Daoy (cell line): ENCODE data around the gene PIP4K2B. TPM values are rescaled to one million over a fixed set of nuclear protein-coding genes. Genes with fewer than 3 reads are reported as not detected.

Source experiments
- DNase-seq: peaks from one replicate; pipeline ENCODE4 v3.0.0-alpha.2; 2015; ENCODE audit warnings: low read depth
- total RNA-seq: library from RNA; depleted of rRNA; stranded (reverse); fragments of >200 nt; shearing (Covaris generic); gene quantifications from 2 replicates; pipeline ENCODE4 v1.2.3, GENCODE V29; 2014

Gene PIP4K2B
- total RNA-seq, 1 experiment from 2014 or later, result 22.4 TPM

DNA sequence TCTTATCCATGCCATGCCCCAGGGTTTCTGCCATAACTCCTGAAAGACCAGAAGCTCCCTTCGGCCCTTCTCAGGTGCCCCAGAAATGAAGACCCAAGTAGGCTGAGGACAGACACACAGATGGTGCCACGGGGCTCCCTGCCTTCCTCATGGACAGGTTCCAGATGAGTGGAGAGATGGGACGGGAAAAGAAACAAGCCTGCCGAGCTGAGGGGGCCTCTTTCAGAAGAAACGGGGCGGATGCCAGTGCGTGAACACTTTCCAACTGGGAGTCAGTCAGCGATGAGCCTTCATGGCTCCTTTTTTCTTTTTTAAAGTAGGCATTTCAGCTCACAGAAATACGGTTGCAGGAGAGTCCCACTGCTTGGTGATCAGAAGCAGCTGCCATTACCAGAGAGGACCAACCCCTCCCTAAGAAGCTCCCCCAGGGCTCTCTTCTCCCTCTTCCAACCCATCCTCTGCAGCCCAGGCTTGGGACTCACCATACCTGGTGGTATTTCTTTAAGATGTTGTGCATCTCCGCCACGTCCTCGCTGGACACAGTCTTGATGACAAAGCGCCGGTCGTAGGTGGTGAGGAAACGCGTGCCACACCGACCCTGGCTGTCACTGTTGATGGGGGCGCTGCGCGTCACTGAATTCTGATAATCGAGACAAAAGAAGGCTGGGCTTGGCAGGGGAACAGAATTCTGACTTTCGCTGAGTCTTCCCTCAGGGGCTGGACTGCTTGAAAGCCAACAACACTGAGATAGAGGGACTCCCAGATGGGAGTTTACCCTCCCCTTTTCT is 19.2 kb downstream of the PIP4K2B start:
- no peak for DNase-seq

DNA sequence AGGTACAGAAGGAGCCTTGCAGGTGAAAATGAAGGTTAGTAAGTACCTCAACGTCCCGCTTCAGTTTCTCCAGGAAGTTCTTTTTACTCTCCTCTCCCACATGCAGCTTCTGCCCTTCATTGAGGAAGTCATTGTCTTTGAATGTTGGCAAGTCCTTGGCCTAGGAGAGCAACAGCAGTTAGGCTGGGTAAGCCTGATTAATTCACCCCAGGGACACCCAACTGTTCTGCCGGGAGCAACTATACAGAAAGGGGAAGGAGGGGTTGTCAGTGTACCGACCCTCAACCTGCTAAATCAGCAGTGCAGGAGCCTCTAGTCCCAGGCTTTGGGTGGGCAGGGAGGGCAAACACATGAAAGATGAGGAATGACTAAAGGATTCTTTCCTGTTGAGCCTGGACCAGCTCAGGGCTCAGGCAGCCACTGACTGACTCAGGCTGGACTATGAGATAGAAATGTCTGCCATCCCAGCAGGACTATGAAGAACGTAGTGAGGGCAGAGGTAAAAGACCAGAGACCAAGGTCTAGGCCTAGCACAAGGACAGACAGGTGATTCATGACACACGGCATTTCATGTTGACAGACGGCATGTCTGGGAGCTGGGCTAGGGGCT is 21.6 kb downstream of the PIP4K2B start:
- DNase-seq, result no peak

DNA sequence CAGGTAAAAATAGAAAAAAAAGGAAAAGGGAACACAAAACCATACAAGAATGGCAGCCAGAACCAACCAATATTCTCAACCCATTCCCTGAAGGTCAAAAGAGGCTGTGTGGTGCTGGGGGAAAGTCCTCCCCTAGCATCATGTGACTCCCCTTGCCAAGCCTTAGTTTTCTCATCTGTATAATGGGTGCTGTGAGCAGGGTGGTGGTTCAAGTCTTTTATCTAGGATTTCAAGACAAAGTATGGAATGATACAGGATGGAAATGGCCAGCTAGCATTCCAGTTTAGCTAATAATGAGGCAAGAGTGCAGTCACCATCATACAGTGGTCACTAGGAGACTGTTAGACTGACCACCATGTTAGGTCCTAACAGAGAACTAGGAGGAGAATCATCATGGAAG is 26.1 kb downstream of the PIP4K2B start:
- DNase-seq, result no peak

DNA sequence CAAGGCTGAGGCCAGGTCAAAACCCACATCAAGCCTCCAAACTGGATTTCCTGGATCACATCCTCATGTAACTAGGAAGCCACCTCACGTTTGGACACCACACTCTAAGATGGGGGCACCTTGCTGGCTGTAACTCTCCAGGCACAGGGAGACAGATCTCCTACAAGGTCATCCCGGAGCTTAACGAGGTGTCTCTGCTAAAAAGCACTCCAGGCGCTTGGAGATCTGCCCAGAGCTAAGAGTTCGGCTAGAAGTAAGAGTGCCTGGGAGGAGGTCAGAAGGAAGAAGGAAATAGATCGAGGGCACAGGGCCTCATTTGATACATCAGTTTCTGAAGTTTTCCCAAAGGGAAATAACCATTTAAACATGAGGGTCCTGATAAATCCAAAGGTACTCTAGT is 30.9 kb downstream of the PIP4K2B start:
- DNase-seq, result no peak

DNA sequence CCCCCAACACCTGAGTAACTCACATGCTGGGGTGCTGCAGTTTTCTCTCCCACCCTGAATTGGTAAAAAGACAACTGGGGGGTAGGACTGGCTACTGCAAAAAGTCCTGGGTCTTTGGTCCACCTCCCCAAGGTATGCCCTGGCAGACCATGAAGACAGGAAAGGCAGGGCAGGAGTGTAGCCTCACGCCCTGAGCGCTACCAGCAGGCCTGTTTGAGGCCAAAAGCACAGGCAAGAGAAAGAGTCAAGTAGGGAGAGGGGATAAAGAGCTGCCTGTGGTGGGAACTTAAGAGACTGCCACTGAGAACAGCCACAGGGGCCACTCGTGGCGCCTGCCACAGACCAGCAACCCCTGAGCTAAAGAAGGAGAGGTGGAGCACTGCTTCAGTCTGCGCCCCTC is 33.0 kb downstream of the PIP4K2B start:
- DNase-seq, result no peak

DNA sequence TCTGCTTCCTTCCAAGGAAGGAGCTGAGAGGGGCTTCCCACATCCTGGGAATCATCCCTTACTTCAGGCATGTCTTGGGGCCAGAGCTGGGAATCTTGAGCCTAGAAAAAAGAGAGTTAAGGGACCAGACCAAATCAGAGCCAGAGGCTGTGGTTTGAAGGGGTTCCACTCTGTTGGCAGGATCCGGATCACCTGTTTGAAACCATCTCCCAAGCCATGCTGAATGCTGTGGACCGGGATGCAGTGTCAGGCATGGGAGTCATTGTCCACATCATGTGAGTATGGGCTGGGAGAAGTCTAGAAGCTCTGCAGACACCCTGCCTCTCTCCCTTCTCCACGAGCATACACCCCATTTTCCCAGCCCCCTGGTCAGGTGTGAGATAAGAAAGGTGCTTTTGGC is 37.1 kb downstream of the PIP4K2B start:
- no peak for DNase-seq

DNA sequence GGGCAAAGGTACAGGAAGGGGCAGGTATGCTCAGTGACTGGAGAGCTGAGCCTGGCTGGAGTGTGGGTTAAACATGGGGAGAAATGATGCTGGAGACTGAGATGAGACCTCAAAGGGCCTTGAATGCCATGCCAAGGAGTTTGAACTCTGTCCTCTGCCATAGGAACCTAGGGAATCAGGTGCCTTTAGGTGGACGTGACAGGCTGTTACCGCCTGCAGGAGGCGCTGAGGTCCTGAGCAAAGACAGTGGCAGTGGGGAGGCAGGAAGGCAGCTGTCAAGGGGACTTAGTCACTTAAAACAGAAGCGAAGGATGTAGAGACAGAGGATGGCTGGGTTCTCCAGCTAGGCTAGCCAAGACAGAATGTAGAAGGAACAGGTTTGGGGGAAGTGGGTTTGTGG is 37.7 kb downstream of the PIP4K2B start:
- DNase-seq, result peak; percentile 39

DNA sequence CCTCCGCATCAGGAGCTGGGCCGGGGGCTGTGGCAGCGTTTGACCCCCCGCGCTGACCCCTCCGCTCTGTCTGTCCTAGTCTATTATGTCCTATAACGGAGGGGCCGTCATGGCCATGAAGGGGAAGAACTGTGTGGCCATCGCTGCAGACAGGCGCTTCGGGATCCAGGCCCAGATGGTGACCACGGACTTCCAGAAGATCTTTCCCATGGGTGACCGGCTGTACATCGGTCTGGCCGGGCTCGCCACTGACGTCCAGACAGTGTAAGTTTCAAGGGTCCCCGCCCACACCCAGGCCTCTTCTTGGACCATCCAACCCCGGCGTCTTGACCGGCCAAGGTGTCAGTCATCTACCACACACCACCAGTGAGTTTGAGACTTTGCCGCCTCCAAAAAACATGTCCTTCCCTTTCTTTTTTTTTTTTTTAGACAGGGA is 46.3 kb downstream of the PIP4K2B start:
- no peak for DNase-seq

DNA sequence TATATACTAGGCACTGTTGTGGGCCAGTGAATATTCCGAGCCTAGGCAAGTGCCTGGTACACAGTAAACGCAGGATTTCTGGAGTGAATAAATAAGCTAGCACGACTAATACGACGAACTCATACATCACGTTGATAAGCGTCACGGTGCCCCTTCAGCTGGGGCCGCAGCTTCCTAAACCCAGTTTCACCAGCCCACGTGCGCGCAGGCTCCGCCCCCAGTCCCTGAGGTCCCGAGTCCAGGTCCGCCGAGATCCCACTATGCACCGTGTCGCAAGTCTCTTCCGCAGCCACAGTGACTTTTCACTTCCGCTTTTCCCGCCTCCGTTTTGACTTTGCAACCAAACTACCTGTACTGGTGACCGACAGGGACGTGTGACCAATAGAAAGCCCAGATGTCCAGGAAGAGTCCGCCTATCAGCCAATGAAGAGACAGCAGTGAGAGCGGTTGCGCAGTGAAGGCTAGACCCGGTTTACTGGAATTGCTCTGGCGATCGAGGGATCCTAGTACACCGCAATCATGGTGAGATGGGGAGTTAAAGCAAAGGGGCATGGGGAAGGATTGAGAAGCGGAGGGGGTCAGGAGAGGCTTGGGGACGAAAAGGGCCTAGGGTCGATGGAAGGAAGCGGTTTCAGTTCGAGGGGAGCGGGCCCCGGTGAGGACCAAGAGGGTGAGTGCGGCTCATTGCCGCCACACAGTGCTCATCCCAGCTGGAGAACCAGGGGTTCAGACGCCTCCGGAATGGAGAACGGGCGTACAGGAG is 46.9 kb downstream of the PIP4K2B start, which contains the start of gene PSMB3:
PSMB3 (plus strand) TSS at position 434 of the 763 bp plus-strand sequence; CDS start at position 520, 86 bp downstream.
- peak; percentile 99 for DNase-seq

DNA sequence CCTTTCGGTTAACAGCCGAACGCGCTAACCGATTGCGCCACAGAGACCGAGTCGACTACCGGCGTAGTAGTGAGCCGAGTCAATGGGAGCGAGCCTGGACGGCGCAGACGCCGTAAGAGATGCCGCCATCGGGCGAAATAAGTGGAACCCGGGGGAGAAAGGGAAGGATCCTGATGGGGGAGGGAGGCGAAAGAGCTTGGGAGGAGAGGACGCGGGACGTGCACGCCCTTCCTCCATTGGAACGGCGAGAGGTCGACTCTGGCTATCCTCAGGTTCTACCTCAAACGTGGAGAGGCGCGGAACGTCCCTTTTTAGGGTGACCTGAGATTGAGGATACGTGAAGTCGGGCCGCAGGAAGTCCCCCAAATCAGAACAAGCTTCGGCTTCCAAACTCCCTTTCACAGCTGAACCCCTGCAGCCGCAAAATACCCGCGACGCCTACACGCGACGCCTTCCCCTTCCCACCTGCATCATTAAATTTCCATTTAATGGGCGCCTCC is 47.5 kb downstream of the PIP4K2B start:
- DNase-seq, result peak; percentile 86

DNA sequence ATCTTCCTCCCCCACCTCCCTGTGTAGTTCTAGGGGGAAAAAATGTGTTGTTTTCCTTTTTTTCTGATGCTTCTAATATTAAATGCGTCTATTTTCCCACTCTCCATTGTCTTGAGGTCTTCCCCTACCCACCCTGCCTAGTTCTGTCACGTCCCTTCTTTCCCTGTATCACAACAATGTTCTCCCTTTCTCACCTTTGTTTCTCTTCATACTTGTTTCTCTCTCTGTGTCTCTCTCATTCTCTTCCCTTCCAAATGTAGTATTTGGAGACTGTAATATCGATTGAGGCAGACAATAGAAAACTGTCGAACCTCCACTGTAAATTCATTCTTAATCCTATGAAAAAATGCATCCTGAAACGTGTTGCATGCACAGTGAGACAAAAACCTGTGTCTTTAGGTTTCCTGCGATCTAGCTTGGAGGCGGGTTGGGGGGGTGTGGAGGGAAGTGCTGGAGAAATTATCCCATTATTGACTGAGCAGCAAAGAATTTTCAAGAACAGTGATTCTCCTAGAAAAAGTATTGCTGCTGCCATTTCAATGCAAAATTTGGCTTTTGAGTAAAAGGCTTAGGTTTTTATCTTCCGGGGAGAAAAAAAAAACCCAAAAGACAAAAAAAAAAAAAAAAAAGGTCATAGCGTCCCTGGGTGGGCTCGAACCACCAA is 48.1 kb downstream of the PIP4K2B start:
- DNase-seq, result peak; percentile 44

DNA sequence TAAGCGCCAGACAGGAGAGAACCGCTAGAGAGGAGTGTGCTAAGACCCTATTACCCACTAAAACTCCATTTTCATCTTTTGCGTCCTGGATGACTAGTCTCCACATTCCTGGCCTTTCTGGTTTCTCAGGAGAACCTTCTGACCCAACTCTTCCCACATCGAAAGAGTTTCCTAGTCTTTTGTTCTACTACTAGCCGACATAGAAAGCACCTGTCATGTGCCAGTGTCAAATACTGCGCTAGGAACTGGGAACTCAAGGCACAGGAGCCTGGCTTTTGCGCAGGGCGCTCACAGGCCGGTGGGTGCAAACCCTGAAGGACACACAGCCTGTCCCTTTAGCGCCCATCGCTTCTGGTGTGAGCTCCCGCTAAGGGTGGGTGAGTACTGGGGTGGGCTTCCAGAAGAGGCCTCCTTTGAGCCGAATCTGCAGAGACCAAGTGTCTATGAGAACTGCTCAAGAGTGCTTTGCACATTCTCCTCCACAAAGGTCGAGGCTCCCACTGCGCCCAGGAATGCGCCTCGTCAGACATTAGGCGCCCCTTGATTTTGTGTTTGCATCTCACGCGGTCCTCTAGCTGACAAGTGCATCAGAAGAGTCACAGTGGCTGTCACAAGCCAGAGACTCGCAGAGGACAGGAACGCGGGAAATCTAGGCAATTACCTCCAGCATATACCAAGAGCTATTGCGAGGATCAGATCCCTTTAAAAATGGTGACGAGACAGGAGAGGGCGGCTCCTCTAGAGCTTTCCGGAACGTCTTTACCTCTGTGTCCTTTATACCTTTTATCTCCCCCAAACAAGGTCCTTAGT is 48.8 kb downstream of the PIP4K2B start:
- no peak for DNase-seq

DNA sequence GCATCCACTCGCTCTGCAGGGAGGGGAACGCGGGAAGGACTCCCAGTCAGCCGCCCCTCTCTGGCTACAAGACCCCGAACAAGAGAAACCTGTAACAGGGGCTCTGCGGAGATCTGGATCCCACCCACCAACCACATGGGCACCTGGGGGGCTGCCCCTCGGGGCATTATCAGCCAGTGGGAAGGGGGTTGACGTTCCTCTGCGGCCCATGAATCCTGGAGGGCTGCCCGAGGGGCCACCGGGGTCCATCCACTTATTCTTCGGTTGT is 49.4 kb downstream of the PIP4K2B start:
- DNase-seq, result no peak

DNA sequence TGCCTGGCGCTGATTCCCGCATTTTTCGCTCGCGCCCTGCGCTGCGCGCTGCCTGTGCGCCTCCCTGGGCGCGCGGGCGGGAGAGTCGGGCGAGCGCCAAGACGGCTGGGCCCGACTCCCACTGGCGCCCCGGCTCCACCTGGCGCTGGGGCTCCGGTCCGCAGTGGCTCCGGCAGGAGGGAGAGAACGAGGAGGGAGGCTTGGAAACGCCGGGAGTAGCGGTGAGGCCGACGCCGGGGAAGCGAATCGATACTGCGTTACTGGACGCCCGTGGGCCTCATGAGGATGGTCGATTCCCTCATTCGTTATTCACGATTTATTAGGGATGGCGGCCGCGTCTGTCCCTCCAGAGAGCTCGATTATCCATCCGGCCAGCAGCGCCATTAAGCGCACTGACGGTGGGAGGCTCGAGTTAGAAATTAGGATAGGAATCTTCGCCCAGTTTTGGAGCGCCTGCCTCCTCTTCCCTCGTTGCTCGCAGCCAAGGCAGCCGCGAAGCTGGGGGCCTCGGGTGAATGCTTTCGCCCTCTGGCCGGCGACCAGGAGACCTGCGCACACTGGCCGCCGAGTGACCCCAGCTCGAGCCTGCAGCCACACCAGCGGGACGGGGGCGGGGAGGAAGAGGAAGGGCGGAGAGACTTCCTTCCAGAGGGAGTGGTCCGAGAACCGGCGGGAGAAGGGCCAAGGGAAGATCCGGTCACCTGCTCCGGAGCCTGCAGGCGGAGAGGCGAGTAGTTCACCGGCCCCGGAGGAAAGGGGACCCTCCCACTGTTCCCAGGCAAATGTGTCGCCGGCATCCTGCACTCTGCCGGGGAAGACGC is 49.9 kb downstream of the PIP4K2B start:
- DNase-seq, result peak; percentile 85

DNA sequence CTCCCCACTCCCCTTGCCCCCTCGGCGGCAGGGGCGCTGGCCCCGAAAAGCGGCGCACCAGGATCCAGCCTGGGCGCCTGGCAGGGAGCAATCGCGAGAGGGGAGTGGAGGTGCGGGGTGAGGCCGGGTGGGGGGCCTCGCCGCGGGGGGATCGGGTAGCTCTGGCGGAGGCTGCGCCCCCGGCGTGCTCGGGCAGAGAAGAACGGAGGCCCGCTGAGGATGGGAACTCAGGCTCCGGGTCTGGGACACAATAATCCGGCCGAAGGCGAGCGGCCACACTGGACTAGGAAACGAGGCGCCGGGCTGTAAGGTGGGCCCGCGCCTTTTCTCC is 50.5 kb downstream of the PIP4K2B start:
- DNase-seq, result no peak

DNA sequence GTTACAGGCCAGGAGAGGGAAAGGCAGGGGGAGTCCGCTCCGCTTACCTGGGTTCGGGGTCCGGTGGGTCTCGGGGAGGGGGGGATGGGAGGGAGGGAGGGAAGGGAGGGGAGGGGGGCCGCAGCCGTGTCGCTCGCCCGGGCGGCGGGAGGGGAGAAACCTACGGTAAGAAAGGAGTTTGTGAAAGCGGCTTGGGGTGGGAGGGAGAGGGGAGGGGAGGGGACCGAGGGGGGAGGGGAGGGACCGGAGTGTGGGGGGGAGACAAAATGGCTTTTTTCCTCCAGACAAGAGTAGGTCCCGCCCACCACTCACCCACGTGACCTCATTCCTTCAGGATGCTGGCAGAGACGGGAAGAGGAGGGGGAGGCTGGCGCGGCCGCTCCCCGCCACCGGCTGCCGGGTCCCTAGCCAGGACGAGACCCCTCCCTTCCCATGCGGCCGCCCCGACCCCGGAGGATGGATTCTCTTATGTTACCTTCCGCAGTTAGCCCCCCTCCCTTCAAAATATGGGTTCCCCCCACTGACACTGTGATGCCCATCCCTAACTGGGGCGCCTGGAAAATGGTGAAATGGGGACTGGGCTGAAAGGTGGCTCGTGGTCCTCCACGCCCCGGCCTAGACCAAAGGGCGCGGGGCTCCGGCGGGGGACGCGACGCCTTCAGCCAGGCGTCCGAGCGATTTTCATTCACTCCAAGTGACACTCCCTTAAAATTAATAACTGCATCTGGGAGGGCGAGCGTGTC is 51.0 kb downstream of the PIP4K2B start, which contains the start of gene PCGF2:
PCGF2 (minus strand) TSS at position 188 of the 743 bp plus-strand sequence. CDS start 7,934 bp downstream, outside the sequence.
- DNase-seq, result peak; percentile 94

DNA sequence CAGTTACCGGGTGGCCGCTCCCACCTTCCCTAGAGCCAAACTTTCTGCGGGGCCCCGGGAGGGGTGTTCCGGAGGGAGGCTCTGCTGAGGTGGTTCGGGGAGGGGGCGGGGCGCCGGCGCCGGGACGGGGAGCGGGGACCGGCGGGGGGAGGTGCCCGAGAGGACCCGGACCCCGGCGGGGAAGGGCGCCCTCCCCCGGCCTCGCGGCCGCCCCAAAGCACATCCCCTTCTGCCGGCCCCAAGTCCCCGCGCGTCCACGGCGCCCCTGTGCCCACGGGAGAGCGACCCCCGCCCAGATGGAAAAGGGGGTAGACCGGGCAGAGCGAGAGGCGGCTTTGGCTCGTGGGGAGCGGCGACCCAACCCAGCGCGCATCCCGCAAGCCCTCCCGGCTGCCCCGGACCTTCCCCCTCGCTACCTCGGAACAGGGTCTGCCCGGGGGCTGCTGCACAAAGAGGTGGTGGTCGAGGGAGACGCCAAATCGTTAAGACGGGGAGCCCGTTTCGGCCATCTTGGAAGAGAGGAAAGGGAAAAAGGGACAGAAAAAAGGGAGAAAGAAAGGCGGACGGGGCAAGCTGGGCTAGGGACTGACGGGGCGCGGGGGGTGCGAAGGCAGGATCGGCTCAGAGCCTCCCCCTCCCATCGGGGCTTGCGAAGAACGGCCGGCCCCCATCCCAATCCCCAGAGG is 51.8 kb downstream of the PIP4K2B start:
- peak; percentile 39 for DNase-seq

DNA sequence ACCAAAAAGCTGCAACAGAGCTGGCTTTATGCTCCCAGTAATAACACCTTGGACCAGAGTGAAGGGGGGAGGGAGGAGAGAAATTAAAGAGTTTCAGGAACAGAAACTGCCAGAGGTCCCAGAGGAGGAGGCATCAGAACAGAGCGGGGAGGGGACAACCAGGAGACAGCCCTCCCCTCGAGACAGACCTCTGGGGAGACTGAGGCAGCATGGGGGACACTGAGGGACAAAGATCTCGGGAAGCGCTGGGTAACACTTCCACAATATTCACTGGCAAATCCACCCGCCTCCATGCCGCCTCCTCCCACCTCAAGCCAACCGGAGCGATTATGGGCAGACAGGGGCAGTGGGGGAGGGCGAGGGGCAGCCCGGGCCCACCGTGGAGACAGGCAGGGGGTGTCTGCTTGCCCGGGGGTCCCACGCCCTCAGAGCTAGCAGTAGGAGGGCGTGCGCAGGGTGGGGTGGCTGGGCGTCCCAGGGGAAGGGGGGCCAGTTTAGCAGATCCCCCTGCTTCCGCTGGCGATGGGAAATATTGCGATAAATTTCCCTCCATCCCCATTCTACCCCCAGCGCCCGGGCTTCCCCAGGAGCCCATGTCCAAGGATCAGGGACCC is 52.4 kb downstream of the PIP4K2B start:
- DNase-seq, result no peak
